Gastrocnemius medialis (tissue), 4 donors: ENCODE data around the gene RNASE12. TPM values are rescaled to one million over a fixed set of nuclear protein-coding genes. Genes with fewer than 3 reads are reported as not detected.
"Not testable (repeated sequence)": the region's sequence is repeated elsewhere in the genome, so short reads cannot be mapped to it uniquely, and the experiment has no call there.

Experiments
- ATAC-seq, 2 donors: fragments of 150-250 bp; one replicate each; pipeline ENCODE4 v1.9.1; 2016
- DNase-seq, 2 donors: peaks; one replicate each; pipeline ENCODE4 v3.0.0-alpha.2; 2019
- H3K27ac ChIP-seq, 4 donors: fragments of 200-600 bp; sonication (generic); 1 replicate in 1 of 4; 2 replicates in 3 of 4; pipeline ENCODE4 v1.5.1; 2016 to 2018; ENCODE audit warnings: mild to moderate bottlenecking in 2 of 4, moderate library complexity in 1 of 4
- H3K27me3 ChIP-seq, 3 donors: fragments of 200-600 bp; sonication (generic) in 2 of 3; 1 replicate in 1 of 3; 2 replicates in 2 of 3; pipeline versions ENCODE4 v1.5.1 to v1.6.0; 2016 to 2019; ENCODE audit warnings: mild to moderate bottlenecking in 1 of 3, moderate library complexity in 1 of 3
- H3K36me3 ChIP-seq, 2 donors: fragments of 200-600 bp; sonication (generic) in 1 of 2; one replicate each; pipeline ENCODE4 v1.5.1; 2017 to 2018
- H3K4me1 ChIP-seq, 2 donors: fragments of 200-600 bp; sonication (generic) in 1 of 2; one replicate each; pipeline ENCODE4 v1.5.1; 2016 to 2017; ENCODE audit warnings: mild to moderate bottlenecking in 2 of 2
- H3K4me3 ChIP-seq, 4 donors: fragments of 200-600 bp; sonication (generic) in 3 of 4; 1 replicate in 1 of 4; 2 replicates in 3 of 4; pipeline ENCODE4 v1.5.1; 2016 to 2019; ENCODE audit warnings: mild to moderate bottlenecking in 2 of 4
- H3K9me3 ChIP-seq, 3 donors: fragments of 200-600 bp; sonication (generic) in 2 of 3; 1 replicate in 1 of 3; 2 replicates in 2 of 3; pipeline ENCODE4 v1.5.1; 2016 to 2019
- CTCF ChIP-seq, 5 experiments: fragments of 450-650 bp in 3 of 5; fragments of 200-600 bp in 2 of 5; sonication (generic) in 2 of 5; IDR thresholded peaks in 4 of 5; conservative IDR thresholded peaks in 1 of 5; 1 replicate in 4 of 5; 2 replicates in 1 of 5; pipeline ENCODE4 v1.5.1; 2016 to 2019; ENCODE audit warnings: antibody characterized with exemption in 5 of 5, mild to moderate bottlenecking in 3 of 5, moderate library complexity in 3 of 5
- POLR2A ChIP-seq, 2 donors: fragments of 450-650 bp; IDR thresholded peaks; one replicate each; pipeline ENCODE4 v1.6.1; 2017; ENCODE audit warnings: antibody characterized with exemption in 2 of 2, mild to moderate bottlenecking in 2 of 2, moderate library complexity in 2 of 2
- in situ Hi-C, 4 donors: fragments of 200-750 bp; cut with MboI; loops; one replicate each; pipeline versions ENCODE4 v1.15.0 to v1.8.0; 2017; ENCODE audit warnings: low sequenced_read_pairs in 4 of 4
- intact Hi-C: fragments of 100-400 bp; cut with DNase I; formaldehyde crosslinking; loops from one replicate; pipeline ENCODE4 v1.15.1; 2023; ENCODE audit warnings: low total_unique reads
- total RNA-seq, 4 donors: library from RNA; depleted of rRNA; stranded (reverse); fragments of >200 nt; gene quantifications; one replicate each; pipeline versions ENCODE4 v1.1.0 to v1.2.3, GENCODE V29; 2016

Gene RNASE12
- total RNA-seq, 4 donors from 2014 or later, result not detected

DNA sequence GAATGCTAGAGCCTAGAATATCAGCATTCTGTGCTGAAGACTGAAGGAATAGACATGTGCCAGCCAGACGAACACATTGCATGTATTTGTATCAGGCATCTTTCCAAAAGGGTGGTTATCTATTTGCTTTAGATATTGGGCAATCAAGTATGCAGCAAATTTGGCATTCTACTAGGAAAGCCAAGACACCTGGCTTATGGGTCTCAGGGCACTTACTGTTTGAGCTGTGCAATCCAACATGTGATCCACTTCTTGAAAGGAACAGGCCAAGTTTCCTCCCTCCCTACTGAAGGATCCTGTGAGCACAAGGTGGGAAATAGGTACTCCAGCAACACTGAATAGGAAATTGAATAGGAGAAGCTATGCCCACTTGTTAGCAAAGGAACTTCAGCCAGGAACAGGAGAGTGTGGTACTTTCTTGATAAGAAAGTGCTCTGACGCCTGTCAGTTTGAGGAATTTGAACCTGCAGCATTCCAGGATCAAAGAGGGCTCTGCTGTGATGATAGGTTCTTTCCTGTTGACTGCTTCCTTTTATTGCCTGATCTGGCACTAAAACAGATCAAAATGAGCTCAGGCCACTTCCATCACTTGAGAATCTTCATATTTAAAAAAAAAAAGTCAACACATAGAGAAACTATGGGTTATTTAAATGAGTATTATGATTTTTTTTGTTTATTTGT lies 29.8 kb upstream of the RNASE12 start:
- DNase-seq, result no peak
- no peaks in the 10 kb centered on the region for H3K9me3 ChIP-seq
- no peak overlapping the region for H3K27ac ChIP-seq
- no peaks in the 10 kb centered on the region for H3K4me1 ChIP-seq
- no peaks in the 10 kb centered on the region for H3K36me3 ChIP-seq
- no peak for TF ChIP-seq POLR2A (IDR thresholded peaks at IDR 0.05)
- TF ChIP-seq CTCF (IDR thresholded peaks at IDR 0.05 in 4 of 5, conservative IDR thresholded peaks at IDR 0.05 in 1 of 5), result no peak
- H3K27me3 ChIP-seq, result peaks cover 21 to 36% (median 22%) of the 10 kb centered on the region in 3 donors
- H3K4me3 ChIP-seq, result no peak overlapping the region
- no peak for ATAC-seq
- in situ Hi-C loops (loop anchor here in 2 of 4 donors (25.0 kb wide), 1 partner anchor 209 kb away; the partner anchor contains the start of gene TEP1 (in 2 of the 2)), intact Hi-C loops (no loop called here)

DNA sequence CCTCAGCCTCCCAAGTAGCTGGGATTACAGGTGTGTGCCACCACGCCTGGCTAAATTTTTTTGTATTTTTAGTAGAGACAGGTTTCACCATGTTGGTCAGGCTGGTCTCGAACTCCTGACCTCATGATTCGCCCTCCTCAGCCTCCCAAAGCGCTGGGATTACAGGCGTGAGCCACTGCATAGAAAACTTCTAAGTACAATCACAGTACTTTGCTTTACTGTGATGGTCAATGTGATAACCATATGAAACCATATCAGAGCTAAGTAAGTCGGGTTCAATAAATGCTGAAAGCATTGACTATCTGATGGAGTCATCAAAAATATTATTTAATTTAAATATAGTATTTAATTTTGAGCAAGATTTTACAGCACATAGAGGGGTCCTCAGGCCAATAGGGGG lies 28.5 kb upstream of the RNASE12 start:
- not testable (repeated sequence) for H3K36me3 ChIP-seq, DNase-seq, H3K9me3 ChIP-seq, ATAC-seq, H3K27ac ChIP-seq, H3K4me1 ChIP-seq, H3K4me3 ChIP-seq
- in situ Hi-C loops, result loop anchor here in 2 of 4 donors (25.0 kb wide), 1 partner anchor 207 kb away; the partner anchor contains the start of gene TEP1 (in 2 of the 2)
- intact Hi-C loops, result loop anchor here (10.0 kb wide), 2 partner anchors 425 to 645 kb away; partner anchors contain the start of genes HNRNPC and RNASE7
- H3K27me3 ChIP-seq, result peaks cover 15 to 24% (median 22%) of the 10 kb centered on the region in 3 donors

DNA sequence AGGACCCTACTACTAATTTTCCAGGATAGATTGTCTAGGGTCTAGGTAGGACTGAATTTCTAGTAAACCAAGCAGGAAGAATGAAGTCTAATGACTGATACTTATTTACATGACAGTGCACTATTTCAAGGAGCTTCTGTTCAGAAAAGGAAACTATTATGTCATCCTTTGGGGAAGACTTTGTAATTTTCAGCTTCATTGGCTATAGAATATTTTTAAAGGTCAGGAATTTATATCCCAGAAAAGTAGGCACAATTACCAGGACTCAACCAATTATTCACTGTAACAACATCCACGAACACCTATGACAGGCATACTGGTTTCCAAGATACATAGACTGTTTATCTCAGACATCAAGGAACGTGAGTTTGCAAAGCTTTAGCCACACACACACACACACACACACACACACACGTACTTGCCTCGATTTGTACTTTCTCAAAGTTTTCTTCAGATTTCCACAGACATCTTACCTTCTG lies 27.1 kb upstream of the RNASE12 start:
- DNase-seq (no peak), ATAC-seq (no peak)
- H3K4me1 ChIP-seq, result peaks cover 6 to 10% of the 10 kb centered on the region in 2 donors
- in situ Hi-C loops (loop anchor here in 2 of 4 donors (25.0 kb wide), 1 partner anchor 206 kb away; the partner anchor contains the start of gene TEP1 (in 2 of the 2)), intact Hi-C loops (loop anchor here (10.0 kb wide), 2 partner anchors 426 to 646 kb away; partner anchors contain the start of genes HNRNPC and RNASE7)
- H3K9me3 ChIP-seq, result no peaks in the 10 kb centered on the region
- H3K27ac ChIP-seq, result no peak overlapping the region
- peaks cover 7 to 10% (median 10%) of the 10 kb centered on the region in 3 donors for H3K27me3 ChIP-seq
- TF ChIP-seq CTCF (IDR thresholded peaks at IDR 0.05 in 4 of 5, conservative IDR thresholded peaks at IDR 0.05 in 1 of 5) (no peak), POLR2A (IDR thresholded peaks at IDR 0.05) (no peak)
- no peaks in the 10 kb centered on the region for H3K36me3 ChIP-seq
- H3K4me3 ChIP-seq, result no peak overlapping the region

- Histone ChIP-seq H3K4me3 (no peak overlapping the region), H3K9me3 (no peaks in the 10 kb centered on the region), H3K27me3 (peaks cover 0 to under 1% (median under 1%) of the 10 kb centered on the region in 3 donors), H3K36me3 (no peaks in the 10 kb centered on the region), H3K27ac (no peak overlapping the region), H3K4me1 (peaks cover 6 to 10% of the 10 kb centered on the region in 2 donors)
- TF ChIP-seq CTCF (IDR thresholded peaks at IDR 0.05 in 4 of 5, conservative IDR thresholded peaks at IDR 0.05 in 1 of 5) (no peak), POLR2A (IDR thresholded peaks at IDR 0.05) (no peak)
- in situ Hi-C loops, result loop anchor here in 2 of 4 donors (25.0 kb wide), 1 partner anchor 205 kb away; the partner anchor contains the start of gene TEP1 (in 2 of the 2)
- DNase-seq, result no peak
- intact Hi-C loops, result loop anchor here (10.0 kb wide), 2 partner anchors 427 to 647 kb away; partner anchors contain the start of genes HNRNPC and RNASE7
- no peak for ATAC-seq
These were observed 26.2 kb upstream of the RNASE12 start for GRCh38 chr14:20617138-20618003.
